K562 (cell line): ENCODE results near the gene RNU1-2. TPM values are rescaled to one million over a fixed set of nuclear protein-coding genes. Genes with fewer than 3 reads are reported as not detected.
A peak's percentile ranks its signal among the peaks of the same experiment; 100 is the strongest.

ENCODE experiments used
- CBX8 ChIP-seq: fragments of 200-600 bp; sonication (generic); IDR thresholded peaks from 2 replicates; pipeline ENCODE4 v1.6.1; 2012; ENCODE audit warnings: borderline replicate concordance, mixed run types, low read depth, mild to moderate bottlenecking, moderate library complexity, mixed read lengths, low read length, control low read depth, inconsistent platforms; ENCODE audit not compliant: poor library complexity, severe bottlenecking; ENCODE audit errors: extremely low read depth
- HCFC1 ChIP-seq: IDR thresholded peaks from 2 replicates; pipeline ENCODE4 v1.6.1; 2012; ENCODE audit warnings: low read depth, low read length, improper control_type of control experiment
- L3MBTL2 ChIP-seq: fragments of 450-650 bp; IDR thresholded peaks from 2 replicates; pipeline ENCODE4 v1.6.1; 2016; ENCODE audit warnings: mild to moderate bottlenecking, moderate library complexity
- MCM5 ChIP-seq: fragments of 450-650 bp; IDR thresholded peaks from 2 replicates; pipeline ENCODE4 v1.6.1; 2016; ENCODE audit warnings: low read depth
- MYNN ChIP-seq, 2 experiments: sonication (generic); formaldehyde crosslinking in 1 of 2; IDR thresholded peaks; 2 replicates each; pipeline versions ENCODE4 v1.5.0 to v1.6.1; 2016 to 2020; ENCODE audit warnings: antibody characterized with exemption in 1 of 2, missing genetic modification reagents in 1 of 2
- SP2 ChIP-seq: IDR thresholded peaks from 2 replicates; pipeline ENCODE4 v1.6.1; 2011; ENCODE audit warnings: mild to moderate bottlenecking, low read depth, low read length, moderate library complexity; ENCODE audit not compliant: poor library complexity, severe bottlenecking; ENCODE audit errors: extremely low read depth
- SRSF7 ChIP-seq: fragments of 200-400 bp; formaldehyde crosslinking; optimal IDR thresholded peaks from 2 replicates; pipeline ENCODE3; 2017; ENCODE audit warnings: mild to moderate bottlenecking, low read depth, low read length
- ZNF143 ChIP-seq: sonication (generic); formaldehyde crosslinking; IDR thresholded peaks from 2 replicates; pipeline ENCODE4 v1.9.0; 2022; ENCODE audit warnings: mild to moderate bottlenecking, missing genetic modification reagents
- ZNF175 ChIP-seq: fragments of 200-800 bp; sonication (Bioruptor generic); IDR thresholded peaks from 2 replicates; pipeline ENCODE4 v1.6.1; 2016; ENCODE audit warnings: low read depth, mild to moderate bottlenecking, missing genetic modification characterization, missing compliant biosample characterization
- ZNF561 ChIP-seq: fragments of 450-650 bp; formaldehyde crosslinking; conservative IDR thresholded peaks from 2 replicates; pipeline ENCODE4 v1.4.0; 2020; ENCODE audit warnings: mild to moderate bottlenecking, moderate library complexity
- polyA plus RNA-seq, 8 experiments: library from polyadenylated mRNA; depleted of rRNA in 4 of 8; stranded (reverse) in 5 of 8; unstranded in 3 of 8; fragments of >200 nt; fragmentation: Nextera tagmentation in 2 of 8; fragmentation: Illumina TruSeq in 1 of 8; extraction: Ambion mirVana in 2 of 8; extraction: Trizol in 1 of 8; gene quantifications; 2 replicates each; pipeline versions ENCODE4 v1.2.1 to v1.2.3, GENCODE V29; 2011 to 2014; ENCODE audit warnings: inconsistent platforms in 1 of 8, missing spikeins in 1 of 8
- total RNA-seq, 7 experiments: library from RNA; depleted of rRNA in 6 of 7; stranded (reverse); fragments of >200 nt in 6 of 7; fragmentation: Illumina TruSeq in 2 of 7; extraction: Trizol in 2 of 7; gene quantifications; 2 replicates each; pipeline versions ENCODE4 v1.2.1 to v1.2.3, GENCODE V29; 2011 to 2021; ENCODE audit warnings: low replicate concordance in 1 of 7
- TF ChIP-seq, protein P1 (sequence below), 2 experiments: fragments of 150-350 bp in 1 of 2; IDR thresholded peaks; 2 replicates each; pipeline ENCODE4 v1.6.1; 2012 to 2016; ENCODE audit warnings: low read depth in 2 of 2, low read length in 2 of 2, mild to moderate bottlenecking in 1 of 2, moderate library complexity in 1 of 2
- TF ChIP-seq, protein P2 (sequence below): fragments of 450-650 bp; formaldehyde crosslinking; IDR thresholded peaks from 2 replicates; pipeline ENCODE4 v1.4.0; 2020; ENCODE audit warnings: mild to moderate bottlenecking, moderate library complexity
- TF ChIP-seq, protein P3 (sequence below): fragments of 450-650 bp; IDR thresholded peaks from 2 replicates; pipeline ENCODE4 v1.6.1; 2014; ENCODE audit warnings: low read depth, mild to moderate bottlenecking, moderate library complexity, borderline replicate concordance
- TF ChIP-seq, protein P4 (sequence below): fragments of 450-650 bp; formaldehyde crosslinking; IDR thresholded peaks from 2 replicates; pipeline ENCODE4 v1.4.0; 2020; ENCODE audit warnings: mild to moderate bottlenecking, mixed read lengths

RNU1-2 gene
- total and polyA plus RNA-seq, 9 of the 15 experiments (the other 6 are each of a cell fraction or from before 2014, with no cell fraction given): under 0.01 to 32,823 (median 2,538) TPM; not detected in 4

DNA sequence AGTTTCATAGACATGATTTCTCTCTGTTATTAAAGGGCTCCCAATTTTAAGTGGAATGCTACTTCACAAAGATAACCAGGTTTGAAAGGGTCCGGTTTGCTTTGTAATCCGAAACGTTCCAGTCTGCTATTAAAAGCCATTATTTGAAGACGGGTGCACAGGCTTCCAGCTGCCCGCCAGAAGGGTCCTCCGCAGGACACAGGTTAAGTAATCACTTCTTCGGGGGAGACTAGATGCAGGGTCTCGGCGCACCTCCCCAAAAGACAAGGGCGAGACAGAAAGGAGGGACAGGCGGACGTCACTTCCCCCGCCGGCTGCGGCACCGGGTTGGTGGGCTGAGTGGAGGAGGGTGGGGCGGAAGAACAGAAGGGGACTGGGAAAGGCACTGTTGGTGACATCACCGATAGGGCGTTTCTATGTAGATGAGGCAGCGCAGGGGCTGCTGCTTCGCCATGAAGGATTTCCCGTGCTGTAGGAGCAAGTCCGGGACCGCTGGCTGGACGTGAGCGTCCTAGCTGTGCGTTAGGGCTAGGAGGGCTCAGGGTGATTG, 8.9 kb downstream of the RNU1-2 start (continued):
- TF ChIP-seq, protein P1, sequence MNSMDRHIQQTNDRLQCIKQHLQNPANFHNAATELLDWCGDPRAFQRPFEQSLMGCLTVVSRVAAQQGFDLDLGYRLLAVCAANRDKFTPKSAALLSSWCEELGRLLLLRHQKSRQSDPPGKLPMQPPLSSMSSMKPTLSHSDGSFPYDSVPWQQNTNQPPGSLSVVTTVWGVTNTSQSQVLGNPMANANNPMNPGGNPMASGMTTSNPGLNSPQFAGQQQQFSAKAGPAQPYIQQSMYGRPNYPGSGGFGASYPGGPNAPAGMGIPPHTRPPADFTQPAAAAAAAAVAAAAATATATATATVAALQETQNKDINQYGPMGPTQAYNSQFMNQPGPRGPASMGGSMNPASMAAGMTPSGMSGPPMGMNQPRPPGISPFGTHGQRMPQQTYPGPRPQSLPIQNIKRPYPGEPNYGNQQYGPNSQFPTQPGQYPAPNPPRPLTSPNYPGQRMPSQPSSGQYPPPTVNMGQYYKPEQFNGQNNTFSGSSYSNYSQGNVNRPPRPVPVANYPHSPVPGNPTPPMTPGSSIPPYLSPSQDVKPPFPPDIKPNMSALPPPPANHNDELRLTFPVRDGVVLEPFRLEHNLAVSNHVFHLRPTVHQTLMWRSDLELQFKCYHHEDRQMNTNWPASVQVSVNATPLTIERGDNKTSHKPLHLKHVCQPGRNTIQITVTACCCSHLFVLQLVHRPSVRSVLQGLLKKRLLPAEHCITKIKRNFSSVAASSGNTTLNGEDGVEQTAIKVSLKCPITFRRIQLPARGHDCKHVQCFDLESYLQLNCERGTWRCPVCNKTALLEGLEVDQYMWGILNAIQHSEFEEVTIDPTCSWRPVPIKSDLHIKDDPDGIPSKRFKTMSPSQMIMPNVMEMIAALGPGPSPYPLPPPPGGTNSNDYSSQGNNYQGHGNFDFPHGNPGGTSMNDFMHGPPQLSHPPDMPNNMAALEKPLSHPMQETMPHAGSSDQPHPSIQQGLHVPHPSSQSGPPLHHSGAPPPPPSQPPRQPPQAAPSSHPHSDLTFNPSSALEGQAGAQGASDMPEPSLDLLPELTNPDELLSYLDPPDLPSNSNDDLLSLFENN (IDR thresholded peaks at IDR 0.05; ENCODE audit: low read depth in 2 of 2, low read length in 2 of 2): no peak
- TF ChIP-seq, protein P2, sequence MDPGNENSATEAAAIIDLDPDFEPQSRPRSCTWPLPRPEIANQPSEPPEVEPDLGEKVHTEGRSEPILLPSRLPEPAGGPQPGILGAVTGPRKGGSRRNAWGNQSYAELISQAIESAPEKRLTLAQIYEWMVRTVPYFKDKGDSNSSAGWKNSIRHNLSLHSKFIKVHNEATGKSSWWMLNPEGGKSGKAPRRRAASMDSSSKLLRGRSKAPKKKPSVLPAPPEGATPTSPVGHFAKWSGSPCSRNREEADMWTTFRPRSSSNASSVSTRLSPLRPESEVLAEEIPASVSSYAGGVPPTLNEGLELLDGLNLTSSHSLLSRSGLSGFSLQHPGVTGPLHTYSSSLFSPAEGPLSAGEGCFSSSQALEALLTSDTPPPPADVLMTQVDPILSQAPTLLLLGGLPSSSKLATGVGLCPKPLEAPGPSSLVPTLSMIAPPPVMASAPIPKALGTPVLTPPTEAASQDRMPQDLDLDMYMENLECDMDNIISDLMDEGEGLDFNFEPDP (CRISPR knock-in tag): no peak
- TF ChIP-seq L3MBTL2 (peak; percentile 89), ZNF143 (CRISPR knock-in tag) (peak; percentile 89), ZNF175 (peak; percentile 67), MYNN (IDR thresholded peaks at IDR 0.05) (no peak), MYNN (CRISPR knock-in tag; IDR thresholded peaks at IDR 0.05) (no peak), ZNF561 (CRISPR knock-in tag) (0 out of 2 replicates have a peak, but pooled peaks have one; percentile 16), MCM5 (no peak), CBX8 (no peak), SP2 (peak; percentile 49), SRSF7 (no peak), HCFC1 (0 out of 2 replicates have a peak, but pooled peaks have one; percentile 24)
- TF ChIP-seq, protein P3, sequence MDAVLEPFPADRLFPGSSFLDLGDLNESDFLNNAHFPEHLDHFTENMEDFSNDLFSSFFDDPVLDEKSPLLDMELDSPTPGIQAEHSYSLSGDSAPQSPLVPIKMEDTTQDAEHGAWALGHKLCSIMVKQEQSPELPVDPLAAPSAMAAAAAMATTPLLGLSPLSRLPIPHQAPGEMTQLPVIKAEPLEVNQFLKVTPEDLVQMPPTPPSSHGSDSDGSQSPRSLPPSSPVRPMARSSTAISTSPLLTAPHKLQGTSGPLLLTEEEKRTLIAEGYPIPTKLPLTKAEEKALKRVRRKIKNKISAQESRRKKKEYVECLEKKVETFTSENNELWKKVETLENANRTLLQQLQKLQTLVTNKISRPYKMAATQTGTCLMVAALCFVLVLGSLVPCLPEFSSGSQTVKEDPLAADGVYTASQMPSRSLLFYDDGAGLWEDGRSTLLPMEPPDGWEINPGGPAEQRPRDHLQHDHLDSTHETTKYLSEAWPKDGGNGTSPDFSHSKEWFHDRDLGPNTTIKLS: no peak; the same call in 1 of the 2 replicates
- TF ChIP-seq, protein P4, sequence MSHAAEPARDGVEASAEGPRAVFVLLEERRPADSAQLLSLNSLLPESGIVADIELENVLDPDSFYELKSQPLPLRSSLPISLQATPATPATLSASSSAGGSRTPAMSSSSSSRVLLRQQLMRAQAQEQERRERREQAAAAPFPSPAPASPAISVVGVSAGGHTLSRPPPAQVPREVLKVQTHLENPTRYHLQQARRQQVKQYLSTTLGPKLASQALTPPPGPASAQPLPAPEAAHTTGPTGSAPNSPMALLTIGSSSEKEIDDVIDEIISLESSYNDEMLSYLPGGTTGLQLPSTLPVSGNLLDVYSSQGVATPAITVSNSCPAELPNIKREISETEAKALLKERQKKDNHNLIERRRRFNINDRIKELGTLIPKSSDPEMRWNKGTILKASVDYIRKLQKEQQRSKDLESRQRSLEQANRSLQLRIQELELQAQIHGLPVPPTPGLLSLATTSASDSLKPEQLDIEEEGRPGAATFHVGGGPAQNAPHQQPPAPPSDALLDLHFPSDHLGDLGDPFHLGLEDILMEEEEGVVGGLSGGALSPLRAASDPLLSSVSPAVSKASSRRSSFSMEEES (CRISPR knock-in tag): no peak
